ENCODE results near the gene GATB.

DNA sequence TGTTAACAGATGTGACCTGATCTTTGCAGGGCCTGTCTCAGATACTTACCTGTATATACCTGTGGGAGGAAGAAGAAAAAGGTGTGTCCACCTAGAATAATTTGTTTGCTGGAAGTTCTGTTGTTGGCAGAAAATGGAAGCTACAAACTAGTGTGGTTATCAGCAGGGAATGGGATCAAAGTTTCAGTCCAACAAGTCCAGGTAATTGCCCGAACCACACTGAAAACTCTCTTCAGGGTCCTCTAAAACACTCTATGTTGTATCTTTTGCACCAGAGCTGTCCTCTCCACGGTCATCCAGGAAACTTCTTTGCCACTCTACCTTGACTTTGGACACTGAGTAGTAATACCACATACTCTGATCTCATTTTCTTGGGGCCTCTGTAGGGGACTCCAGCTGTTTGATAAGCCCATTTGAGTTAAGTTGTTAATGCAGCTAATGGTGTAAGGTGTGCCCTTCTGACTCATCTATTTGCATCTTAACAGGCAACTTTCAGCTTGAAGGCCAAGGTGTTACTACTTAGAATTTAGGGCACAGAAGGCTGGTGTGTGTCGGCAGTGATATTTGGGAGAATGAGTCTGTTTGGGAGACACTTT lies 38.7 kb upstream of the GATB start:
- TF ChIP-seq, protein P1, sequence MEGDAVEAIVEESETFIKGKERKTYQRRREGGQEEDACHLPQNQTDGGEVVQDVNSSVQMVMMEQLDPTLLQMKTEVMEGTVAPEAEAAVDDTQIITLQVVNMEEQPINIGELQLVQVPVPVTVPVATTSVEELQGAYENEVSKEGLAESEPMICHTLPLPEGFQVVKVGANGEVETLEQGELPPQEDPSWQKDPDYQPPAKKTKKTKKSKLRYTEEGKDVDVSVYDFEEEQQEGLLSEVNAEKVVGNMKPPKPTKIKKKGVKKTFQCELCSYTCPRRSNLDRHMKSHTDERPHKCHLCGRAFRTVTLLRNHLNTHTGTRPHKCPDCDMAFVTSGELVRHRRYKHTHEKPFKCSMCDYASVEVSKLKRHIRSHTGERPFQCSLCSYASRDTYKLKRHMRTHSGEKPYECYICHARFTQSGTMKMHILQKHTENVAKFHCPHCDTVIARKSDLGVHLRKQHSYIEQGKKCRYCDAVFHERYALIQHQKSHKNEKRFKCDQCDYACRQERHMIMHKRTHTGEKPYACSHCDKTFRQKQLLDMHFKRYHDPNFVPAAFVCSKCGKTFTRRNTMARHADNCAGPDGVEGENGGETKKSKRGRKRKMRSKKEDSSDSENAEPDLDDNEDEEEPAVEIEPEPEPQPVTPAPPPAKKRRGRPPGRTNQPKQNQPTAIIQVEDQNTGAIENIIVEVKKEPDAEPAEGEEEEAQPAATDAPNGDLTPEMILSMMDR (IDR thresholded peaks at IDR 0.05; ENCODE audit: insufficient read depth, low read length) = no peak
- TF ChIP-seq POLR2AphosphoS5 (IDR thresholded peaks at IDR 0.05; ENCODE audit: low read depth) (no peak), SPI1 (IDR thresholded peaks at IDR 0.05; ENCODE audit: borderline replicate concordance, low read depth) (no peak)

All from HL-60 (cell line).